GM12891 (cell line): ENCODE results near the gene ZNF200.

Experiments used
- PAX5 ChIP-seq: IDR thresholded peaks from 2 replicates; pipeline ENCODE4 v1.6.1; 2011; ENCODE audit warnings: low read length, moderate library complexity, mild to moderate bottlenecking; ENCODE audit not compliant: insufficient read depth, severe bottlenecking
- POLR2A ChIP-seq: IDR thresholded peaks from 2 replicates; pipeline ENCODE4 v1.6.1; 2011; ENCODE audit warnings: low read depth, low read length, control low read depth
- POLR2AphosphoS5 ChIP-seq: IDR thresholded peaks from 2 replicates; pipeline ENCODE4 v1.6.1; 2011; ENCODE audit warnings: low read depth, low read length, control low read depth
- SPI1 ChIP-seq: IDR thresholded peaks from 2 replicates; pipeline ENCODE4 v1.6.1; 2011; ENCODE audit warnings: low read depth, low read length, control low read depth
- TAF1 ChIP-seq: IDR thresholded peaks from 2 replicates; pipeline ENCODE4 v1.6.1; 2011; ENCODE audit warnings: low read depth, low read length, control low read depth

DNA sequence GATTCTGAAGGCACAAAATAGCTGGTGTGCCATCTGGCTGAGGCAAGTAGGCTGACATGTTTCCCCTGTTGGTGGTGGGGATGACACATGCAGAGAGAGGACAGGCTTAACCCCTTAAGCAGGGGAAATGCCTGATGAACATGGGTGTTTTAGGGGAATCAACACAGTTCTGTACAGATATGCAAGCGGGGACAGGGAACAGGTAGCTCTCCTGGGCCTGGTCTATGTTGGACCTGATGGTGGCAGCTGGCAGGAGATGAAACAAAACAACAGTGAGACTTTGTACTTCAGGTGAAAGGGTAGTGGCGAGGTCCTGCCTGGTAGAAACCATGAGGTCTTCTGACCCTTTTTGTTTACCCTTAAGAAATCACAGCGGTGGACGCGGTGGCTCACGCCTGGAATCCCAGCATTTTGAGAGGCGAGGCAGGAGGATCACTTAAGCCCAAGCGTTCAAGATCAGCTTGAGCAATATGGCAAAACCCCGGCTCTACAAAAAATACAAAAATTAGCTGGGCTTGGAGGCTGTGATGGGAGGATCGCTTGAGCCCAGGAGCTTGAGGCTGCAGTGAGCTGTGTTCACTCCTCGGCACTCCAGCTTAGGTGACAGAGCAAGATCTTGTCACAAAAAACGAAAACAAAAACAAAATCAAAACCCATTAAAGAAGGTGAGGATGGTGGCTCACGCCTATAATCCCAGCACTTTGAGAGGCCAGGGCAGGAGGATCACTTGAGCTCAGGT lies 36.5 kb downstream of the ZNF200 start:
- TF ChIP-seq POLR2AphosphoS5 = no peak
- TF ChIP-seq PAX5 = no peak
- no peak for TF ChIP-seq POLR2A
- no peak for TF ChIP-seq TAF1
- TF ChIP-seq SPI1 = no peak
